ENCODE data around the gene EDDM13.
A peak's percentile ranks its signal among the peaks of the same experiment; 100 is the strongest.
"Not testable (repeated sequence)": the region's sequence is repeated elsewhere in the genome, so short reads cannot be mapped to it uniquely, and the experiment has no call there.

The EDDM13 gene

DNA sequence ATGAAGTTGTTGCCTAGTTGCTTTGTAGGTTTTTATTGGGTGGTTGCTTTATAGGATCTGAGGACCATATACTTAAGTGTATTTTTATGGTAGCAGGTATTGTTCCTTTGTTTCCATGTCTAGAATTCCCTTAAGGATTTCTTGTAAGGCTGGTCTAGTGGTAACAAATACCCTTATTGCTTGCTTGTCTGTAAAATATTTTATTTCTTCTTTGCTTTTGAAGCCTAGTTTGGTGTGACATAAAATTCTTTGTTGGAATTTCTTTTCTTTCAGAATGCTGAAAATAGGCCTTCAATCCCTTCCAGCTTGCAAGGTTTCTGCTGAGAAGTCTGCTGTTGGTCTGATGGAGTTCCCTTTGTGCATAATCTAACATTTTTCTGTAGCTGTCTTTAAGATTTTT lies 60.1 kb downstream of the EDDM13 start:
- ChIA-PET CTCF (interaction anchor here (0.7 to 5.1 kb wide), 36 partner anchors 7 to 700 kb away, joined by 3 to 133 read pairs (median 6); partner anchors contain the start of genes EDDM13 and ZSCAN5A), POLR2A (no interaction called here)
- TF ChIP-seq, protein P1, sequence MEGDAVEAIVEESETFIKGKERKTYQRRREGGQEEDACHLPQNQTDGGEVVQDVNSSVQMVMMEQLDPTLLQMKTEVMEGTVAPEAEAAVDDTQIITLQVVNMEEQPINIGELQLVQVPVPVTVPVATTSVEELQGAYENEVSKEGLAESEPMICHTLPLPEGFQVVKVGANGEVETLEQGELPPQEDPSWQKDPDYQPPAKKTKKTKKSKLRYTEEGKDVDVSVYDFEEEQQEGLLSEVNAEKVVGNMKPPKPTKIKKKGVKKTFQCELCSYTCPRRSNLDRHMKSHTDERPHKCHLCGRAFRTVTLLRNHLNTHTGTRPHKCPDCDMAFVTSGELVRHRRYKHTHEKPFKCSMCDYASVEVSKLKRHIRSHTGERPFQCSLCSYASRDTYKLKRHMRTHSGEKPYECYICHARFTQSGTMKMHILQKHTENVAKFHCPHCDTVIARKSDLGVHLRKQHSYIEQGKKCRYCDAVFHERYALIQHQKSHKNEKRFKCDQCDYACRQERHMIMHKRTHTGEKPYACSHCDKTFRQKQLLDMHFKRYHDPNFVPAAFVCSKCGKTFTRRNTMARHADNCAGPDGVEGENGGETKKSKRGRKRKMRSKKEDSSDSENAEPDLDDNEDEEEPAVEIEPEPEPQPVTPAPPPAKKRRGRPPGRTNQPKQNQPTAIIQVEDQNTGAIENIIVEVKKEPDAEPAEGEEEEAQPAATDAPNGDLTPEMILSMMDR (IDR thresholded peaks at IDR 0.05; ENCODE audit: control extremely low read depth, extremely low read depth, low read depth, missing control alignments): no peak
- no peak for DNase-seq (ENCODE audit: extremely low spot score)

DNA sequence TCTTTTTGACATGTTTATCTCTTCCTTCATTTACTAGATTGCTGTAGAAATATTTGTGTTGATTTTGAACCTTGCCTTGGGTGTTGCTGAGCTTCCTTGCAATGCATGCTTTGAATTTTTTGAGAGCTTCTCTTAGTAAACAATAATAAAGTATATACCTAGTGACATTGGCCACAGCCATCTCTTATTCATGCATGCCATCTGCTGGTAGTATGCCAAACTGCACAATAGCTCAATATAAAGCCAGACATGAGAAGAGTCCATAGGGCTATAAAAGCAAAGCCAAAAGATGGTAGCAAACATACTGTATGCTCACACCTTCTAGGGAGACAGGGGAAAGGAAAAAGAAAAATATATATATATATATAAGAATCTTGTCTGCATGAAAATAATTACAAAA lies 61.0 kb downstream of the EDDM13 start:
- ChIA-PET POLR2A (no interaction called here), CTCF (interaction anchor here (0.7 to 5.1 kb wide), 48 partner anchors 8 to 832 kb away, joined by 3 to 133 read pairs (median 5); partner anchors contain the start of genes EDDM13 and ZSCAN5A)
- DNase-seq (ENCODE audit: extremely low spot score): peak; percentile 50
- TF ChIP-seq, protein P1 (IDR thresholded peaks at IDR 0.05; ENCODE audit: control extremely low read depth, extremely low read depth, low read depth, missing control alignments): peak; percentile 81

DNA sequence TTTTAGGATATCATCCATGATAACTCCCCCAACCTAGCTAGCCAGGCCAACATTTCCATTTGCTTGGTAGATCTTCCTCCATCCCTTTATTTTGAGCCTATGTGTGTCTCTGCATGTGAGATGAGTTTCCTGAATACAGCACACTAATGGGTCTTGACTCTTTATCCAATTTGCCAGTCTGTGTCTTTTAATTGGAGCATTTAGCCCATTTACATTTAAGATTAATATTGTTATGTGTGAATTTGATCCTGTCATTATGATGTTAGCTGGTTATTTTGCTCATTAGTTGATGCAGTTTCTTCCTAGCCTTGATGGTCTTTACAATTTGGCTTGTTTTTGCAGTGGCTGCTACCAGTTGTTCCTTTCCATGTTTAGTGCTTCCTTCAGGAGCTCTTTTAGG lies 62.8 kb downstream of the EDDM13 start:
- CTCF ChIA-PET: interaction anchor here (2.9 to 5.1 kb wide), 5 partner anchors 13 to 271 kb away, joined by 17 to 133 read pairs (median 46); no protein-coding TSS in a partner anchor
- POLR2A ChIA-PET; DNase-seq (ENCODE audit: extremely low spot score): not testable (repeated sequence)

DNA sequence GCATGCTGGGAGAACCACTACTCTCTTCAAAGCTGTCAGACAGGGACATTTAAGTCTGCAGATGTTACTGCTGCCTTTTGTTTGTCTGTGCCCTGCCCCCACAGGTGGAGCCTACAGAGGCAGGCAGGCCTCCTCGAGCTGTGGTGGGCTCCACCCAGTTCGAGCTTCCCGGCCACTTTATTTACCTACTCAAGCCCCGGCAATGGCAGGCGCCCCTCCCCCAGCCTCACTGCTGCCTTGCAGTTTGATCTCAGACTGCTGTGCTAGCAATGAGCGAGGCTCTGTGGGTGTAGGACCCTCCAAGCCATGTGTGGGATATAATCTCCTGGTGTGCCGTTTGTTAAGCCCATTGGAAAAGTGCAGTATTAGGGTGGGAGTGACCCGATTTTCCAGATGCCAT lies 64.5 kb downstream of the EDDM13 start:
- DNase-seq (ENCODE audit: extremely low spot score); POLR2A ChIA-PET: not testable (repeated sequence)
- CTCF ChIA-PET: interaction anchor here (1.0 to 1.8 kb wide), 5 partner anchors 27 to 260 kb away, joined by 3 to 5 read pairs (median 4); no protein-coding TSS in a partner anchor

DNA sequence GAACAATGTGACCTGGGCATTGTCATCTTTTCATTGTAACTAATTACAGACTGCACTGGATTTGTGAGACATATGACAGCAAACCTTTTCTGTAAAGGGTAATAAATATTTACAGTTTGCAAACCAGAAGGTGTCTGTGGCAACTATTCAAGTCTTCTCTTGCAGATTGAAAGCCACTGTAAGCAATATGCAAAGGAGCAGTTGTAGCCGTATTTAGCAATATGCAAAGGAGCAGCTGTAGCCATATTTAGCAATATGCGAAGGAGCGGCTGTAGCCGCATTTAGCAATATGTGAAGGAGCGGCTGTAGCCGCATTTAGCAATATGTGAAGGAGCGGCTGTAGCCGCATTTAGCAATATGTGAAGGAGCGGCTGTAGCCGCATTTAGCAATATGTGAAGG lies 66.5 kb downstream of the EDDM13 start:
- POLR2A ChIA-PET; DNase-seq (ENCODE audit: extremely low spot score): not testable (repeated sequence)
- CTCF ChIA-PET: interaction anchor here (0.7 to 2.0 kb wide), 5 partner anchors 10 to 273 kb away, joined by 3 to 10 read pairs (median 4); no protein-coding TSS in a partner anchor

DNA sequence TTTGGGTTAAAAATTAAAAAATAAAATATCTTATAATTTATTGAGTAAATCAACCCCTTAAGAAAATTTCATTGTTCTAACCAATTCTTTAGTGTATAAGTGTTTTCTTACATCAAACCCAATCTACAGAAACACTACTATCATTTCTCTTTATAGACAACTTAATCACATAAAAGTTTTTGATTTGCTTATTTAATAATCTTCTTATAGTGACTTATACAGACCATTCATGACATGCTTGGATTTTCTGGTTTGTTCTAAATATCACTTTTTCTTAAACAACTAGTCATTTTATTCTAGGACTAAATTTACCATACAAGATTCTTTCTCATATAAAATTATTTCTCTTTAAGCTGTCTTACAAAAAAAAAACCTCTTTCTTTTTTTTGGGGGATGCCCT lies 69.4 kb downstream of the EDDM13 start:
- TF ChIP-seq, protein P1 (IDR thresholded peaks at IDR 0.05; ENCODE audit: control extremely low read depth, extremely low read depth, low read depth, missing control alignments): no peak
- ChIA-PET CTCF (interaction anchor here (0.8 to 0.9 kb wide), 2 partner anchors 8 to 261 kb away, joined by 3 to 4 read pairs; no protein-coding TSS in a partner anchor), POLR2A (no interaction called here)
- no peak for DNase-seq (ENCODE audit: extremely low spot score)

DNA sequence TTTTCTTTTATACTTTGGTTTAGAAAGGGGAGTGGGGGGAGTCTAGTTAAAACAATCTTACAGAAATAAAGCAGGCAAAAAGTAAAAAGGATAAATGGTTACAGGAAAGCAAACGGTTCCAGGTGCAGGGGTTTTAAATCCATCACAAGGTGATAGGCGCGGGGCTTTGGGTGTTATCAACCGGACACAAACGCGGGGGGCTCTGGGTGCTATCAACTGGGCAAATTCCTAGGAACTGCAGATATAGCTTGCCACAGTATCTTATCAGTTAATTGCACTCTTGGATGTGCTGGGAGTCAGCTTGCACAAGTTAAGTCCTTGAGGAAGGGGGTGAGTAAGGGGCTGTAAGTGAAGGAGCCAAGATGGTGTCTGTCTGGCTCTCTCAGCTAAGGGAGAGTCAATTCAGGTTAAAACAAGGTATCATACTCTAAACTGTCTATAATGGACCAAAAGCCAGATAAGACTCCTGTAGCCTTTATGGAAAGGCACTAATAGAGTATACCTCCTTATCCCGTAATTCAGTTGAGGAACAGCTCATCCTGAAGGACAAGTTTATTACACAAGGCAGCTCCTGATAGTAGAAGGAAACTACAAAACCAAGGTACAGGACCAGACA lies 74.7 kb downstream of the EDDM13 start:
- TF ChIP-seq, protein P1 (IDR thresholded peaks at IDR 0.05; ENCODE audit: control extremely low read depth, extremely low read depth, low read depth, missing control alignments): no peak
- DNase-seq (ENCODE audit: extremely low spot score): no peak
- CTCF ChIA-PET: interaction anchor here (1.4 to 4.0 kb wide), 10 partner anchors 9 to 715 kb away, joined by 4 to 30 read pairs (median 10); no protein-coding TSS in a partner anchor
- POLR2A ChIA-PET: no interaction called here

DNA sequence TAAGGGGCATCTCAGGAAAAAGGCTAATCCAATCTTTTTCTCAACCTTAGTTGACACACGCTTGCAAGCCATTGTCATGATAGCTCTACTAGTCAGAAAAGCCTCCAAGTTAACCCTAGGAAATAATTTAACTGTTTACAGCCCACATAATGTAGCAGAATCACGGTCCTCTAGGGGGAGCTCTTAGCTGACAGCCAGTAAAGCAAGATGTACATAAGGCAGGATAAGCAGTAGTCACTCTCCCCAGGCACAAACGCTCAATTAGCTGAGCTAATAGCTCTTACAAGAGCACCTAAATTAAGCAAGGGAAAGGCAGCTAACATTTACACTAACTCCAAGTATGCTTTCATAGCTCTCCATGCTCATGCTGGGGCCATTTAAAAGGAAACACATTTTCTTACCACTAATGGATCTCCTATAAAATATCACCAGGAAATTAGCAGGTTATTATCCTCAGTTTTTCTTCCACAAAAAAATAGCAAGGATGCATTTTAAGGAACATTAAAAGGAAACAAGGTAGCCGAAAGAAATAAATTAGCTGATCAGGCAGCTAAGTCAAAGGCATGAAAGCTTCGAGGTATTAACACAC lies 75.8 kb downstream of the EDDM13 start:
- no peak for DNase-seq (ENCODE audit: extremely low spot score)
- TF ChIP-seq, protein P1 (IDR thresholded peaks at IDR 0.05; ENCODE audit: control extremely low read depth, extremely low read depth, low read depth, missing control alignments): peak; percentile 37
- ChIA-PET POLR2A (no interaction called here), CTCF (interaction anchor here (1.0 to 4.0 kb wide), 14 partner anchors 9 to 716 kb away, joined by 3 to 30 read pairs (median 6); no protein-coding TSS in a partner anchor)

All from GM10248 (cell line).